ENCODE measurements around the gene MAEA.
A peak's percentile ranks its signal among the peaks of the same experiment; 100 is the strongest.

The MAEA gene

DNA sequence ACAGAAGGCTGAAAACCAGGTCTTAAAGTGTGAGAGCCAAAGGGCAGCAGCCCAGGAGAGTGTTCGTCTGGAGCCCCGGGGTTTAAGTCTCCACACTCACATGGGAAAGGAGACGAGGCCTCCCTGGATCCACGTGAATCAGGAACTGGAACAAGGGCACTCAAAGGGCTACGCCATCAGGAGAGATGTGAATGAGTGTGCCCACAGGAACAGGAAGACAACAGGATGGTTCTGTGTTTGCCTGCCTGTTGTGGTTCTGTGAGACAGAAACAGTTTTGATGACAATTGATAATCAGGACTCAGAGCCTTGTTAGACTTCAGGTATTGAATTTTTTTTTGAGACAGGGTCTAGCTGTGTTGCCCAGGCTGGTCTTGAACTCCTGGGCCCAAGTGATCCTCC, 35.9 kb upstream of the MAEA start:
- Mint-ChIP-seq H3K36me3 (ENCODE audit: low read depth) (peaks cover 66% of the 10 kb centered on the region), H3K4me1 (no peaks in the 10 kb centered on the region), H3K9me3 (peaks cover 67% of the 10 kb centered on the region), H3K27ac (no peak overlapping the region), H3K27me3 (ENCODE audit: low read depth) (peaks cover 3% of the 10 kb centered on the region), H3K4me3 (no peak overlapping the region)
- TF ChIP-seq CTCF (IDR thresholded peaks at IDR 0.05; ENCODE audit: unreplicated experiment in 3 of 3): no peak

DNA sequence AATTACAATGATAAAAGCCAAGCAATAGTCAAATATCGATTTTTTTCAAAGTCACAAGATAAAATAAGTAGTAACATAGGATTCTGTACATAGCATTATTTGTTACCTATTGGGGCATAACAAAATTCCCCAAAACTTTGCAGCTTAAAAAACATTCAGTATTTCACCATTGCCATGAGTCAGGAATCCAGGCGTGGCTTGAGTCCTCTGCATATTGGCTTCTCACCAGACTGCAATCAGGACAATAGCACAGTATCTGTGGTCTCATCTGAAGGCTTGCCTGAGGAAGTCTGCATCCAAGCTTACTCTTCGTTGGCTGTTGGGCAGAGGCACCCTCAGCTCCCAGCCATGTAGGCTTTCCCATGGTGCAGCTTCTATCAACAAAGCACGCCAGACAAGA, 34.5 kb upstream of the MAEA start:
- peaks cover 75% of the 10 kb centered on the region for H3K9me3 Mint-ChIP-seq
- no peak overlapping the region for H3K4me3 Mint-ChIP-seq
- no peak for TF ChIP-seq CTCF (IDR thresholded peaks at IDR 0.05; ENCODE audit: unreplicated experiment in 3 of 3)
- H3K36me3 Mint-ChIP-seq (ENCODE audit: low read depth): peaks cover 62% of the 10 kb centered on the region
- H3K4me1 Mint-ChIP-seq: no peaks in the 10 kb centered on the region
- peaks cover 3% of the 10 kb centered on the region for H3K27me3 Mint-ChIP-seq (ENCODE audit: low read depth)
- H3K27ac Mint-ChIP-seq: no peak overlapping the region

- peaks cover 78% of the 10 kb centered on the region for H3K9me3 Mint-ChIP-seq
- H3K27me3 Mint-ChIP-seq (ENCODE audit: low read depth): peaks cover 2% of the 10 kb centered on the region
Observed at GRCh38 chr4:1255699-1256098, 34.0 kb upstream of the MAEA start.

GRCh38 chr4:1258457-1258856, 31.2 kb upstream of the MAEA start:
- H3K27me3 Mint-ChIP-seq (ENCODE audit: low read depth): peaks cover 6% of the 10 kb centered on the region
- H3K36me3 Mint-ChIP-seq (ENCODE audit: low read depth): peaks cover 40% of the 10 kb centered on the region
- no peak overlapping the region for H3K27ac Mint-ChIP-seq
- H3K4me3 Mint-ChIP-seq: no peak overlapping the region
- H3K9me3 Mint-ChIP-seq: peaks cover 69% of the 10 kb centered on the region
- TF ChIP-seq CTCF (IDR thresholded peaks at IDR 0.05; ENCODE audit: unreplicated experiment in 3 of 3): no peak
- no peaks in the 10 kb centered on the region for H3K4me1 Mint-ChIP-seq

More at GRCh38 chr4:1255699-1256098, 34.0 kb upstream of the MAEA start:
- H3K4me3 Mint-ChIP-seq: no peak overlapping the region
- H3K36me3 Mint-ChIP-seq (ENCODE audit: low read depth): peaks cover 60% of the 10 kb centered on the region
- TF ChIP-seq CTCF (IDR thresholded peaks at IDR 0.05; ENCODE audit: unreplicated experiment in 3 of 3): no peak
- no peak overlapping the region for H3K27ac Mint-ChIP-seq
- H3K4me1 Mint-ChIP-seq: no peaks in the 10 kb centered on the region

DNA sequence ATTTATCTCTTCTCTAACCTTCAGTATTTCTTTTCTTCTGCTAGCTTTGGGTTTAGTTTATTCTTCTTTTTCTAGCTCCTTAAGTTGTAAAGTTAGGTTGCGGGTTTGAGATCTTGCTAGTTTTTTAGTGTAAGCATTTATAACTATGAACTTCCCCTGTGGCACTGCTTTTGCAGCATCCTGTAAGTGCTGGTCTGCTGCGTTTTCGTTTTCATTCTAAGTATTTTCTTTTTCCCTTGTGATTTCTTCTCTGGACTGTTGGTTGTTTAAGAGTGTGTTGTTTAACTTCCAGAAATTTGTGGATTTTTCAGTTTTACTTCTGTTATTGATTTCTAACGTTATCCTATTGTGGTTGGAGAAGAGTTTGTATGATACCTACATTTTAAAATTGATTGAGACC, 29.7 kb upstream of the MAEA start:
- Mint-ChIP-seq H3K4me3 (no peak overlapping the region), H3K36me3 (ENCODE audit: low read depth) (peaks cover 34% of the 10 kb centered on the region), H3K27ac (peak overlapping the region in 1 of 3 experiments; percentile 32), H3K4me1 (no peaks in the 10 kb centered on the region), H3K27me3 (ENCODE audit: low read depth) (peaks cover 6% of the 10 kb centered on the region), H3K9me3 (peaks cover 56% of the 10 kb centered on the region)
- no peak for TF ChIP-seq CTCF (IDR thresholded peaks at IDR 0.05; ENCODE audit: unreplicated experiment in 3 of 3)

GRCh38 chr4:1260418-1261106, 29.1 kb upstream of the MAEA start:
- Mint-ChIP-seq H3K36me3 (ENCODE audit: low read depth) (peaks cover 33% of the 10 kb centered on the region), H3K9me3 (peaks cover 52% of the 10 kb centered on the region), H3K27ac (peak overlapping the region in 1 of 3 experiments; percentile 32), H3K27me3 (ENCODE audit: low read depth) (peaks cover 6% of the 10 kb centered on the region), H3K4me3 (no peak overlapping the region), H3K4me1 (no peaks in the 10 kb centered on the region)
- no peak for TF ChIP-seq CTCF (IDR thresholded peaks at IDR 0.05; ENCODE audit: unreplicated experiment in 3 of 3)
